ENCODE data around the gene LYZL6. TPM values are rescaled to one million over a fixed set of nuclear protein-coding genes. Genes with fewer than 3 reads are reported as not detected.

Gene LYZL6
- polyA plus RNA-seq, 3 donors: not detected

GRCh38 chr17:35891269-35891668 is 52.2 kb downstream of the LYZL6 start:
- Histone ChIP-seq H2AFZ (ENCODE audit: insufficient read depth, low read depth, low read length, poor library complexity, severe bottlenecking) (no peak overlapping the region), H3K9me3 (replicated peaks in 1 of 2; ENCODE audit: control insufficient read depth in 1 of 2, insufficient read depth in 1 of 2, low read length in 2 of 2) (no peaks in the 10 kb centered on the region), H3K4me3 (replicated peaks in 1 of 3; ENCODE audit: low read depth in 2 of 3, low read length in 3 of 3) (no peak overlapping the region), H3K79me2 (ENCODE audit: insufficient read depth, low read length) (no peaks in the 10 kb centered on the region), H3K4me1 (ENCODE audit: control insufficient read depth in 1 of 2, insufficient read depth in 2 of 2, low read length in 2 of 2) (peaks cover 20 to 26% of the 10 kb centered on the region in 2 donors), H3K4me2 (replicated peaks; ENCODE audit: extremely low read depth, low read length, poor library complexity, severe bottlenecking) (no peak overlapping the region), H3K27me3 (ENCODE audit: control insufficient read depth in 2 of 2, insufficient read depth in 2 of 2, low read length in 2 of 2) (no peaks in the 10 kb centered on the region), H4K20me1 (ENCODE audit: insufficient read depth, low read length) (no peaks in the 10 kb centered on the region), H3K27ac (ENCODE audit: low read depth in 1 of 2, low read length in 2 of 2) (no peak overlapping the region), H3K9ac (ENCODE audit: insufficient read depth, low read length, poor library complexity, severe bottlenecking) (no peak overlapping the region), H3K36me3 (replicated peaks in 1 of 2; ENCODE audit: control insufficient read depth in 1 of 2, insufficient read depth in 2 of 2, low read length in 2 of 2) (no peaks in the 10 kb centered on the region)
- WGBS (ENCODE audit: insufficient coverage): no CpG with 5 or more reads among the region's 4 CpGs
- no peaks in the 10 kb centered on the region for H3K9me3 Mint-ChIP-seq
- H3K36me3 Mint-ChIP-seq: no peaks in the 10 kb centered on the region
- H3K27ac Mint-ChIP-seq: no peak overlapping the region
- intact Hi-C loops (cut with micrococcal nuclease): no loop called here
- no peak overlapping the region for H3K4me3 Mint-ChIP-seq
- DNase-seq: no peak
- peaks cover 39% of the 10 kb centered on the region for H3K4me1 Mint-ChIP-seq
- peaks cover 0 to 9% (median 5%) of the 10 kb centered on the region in 3 donors for H3K27me3 Mint-ChIP-seq (ENCODE audit: low read depth in 3 of 3)
- TF ChIP-seq, protein P1, sequence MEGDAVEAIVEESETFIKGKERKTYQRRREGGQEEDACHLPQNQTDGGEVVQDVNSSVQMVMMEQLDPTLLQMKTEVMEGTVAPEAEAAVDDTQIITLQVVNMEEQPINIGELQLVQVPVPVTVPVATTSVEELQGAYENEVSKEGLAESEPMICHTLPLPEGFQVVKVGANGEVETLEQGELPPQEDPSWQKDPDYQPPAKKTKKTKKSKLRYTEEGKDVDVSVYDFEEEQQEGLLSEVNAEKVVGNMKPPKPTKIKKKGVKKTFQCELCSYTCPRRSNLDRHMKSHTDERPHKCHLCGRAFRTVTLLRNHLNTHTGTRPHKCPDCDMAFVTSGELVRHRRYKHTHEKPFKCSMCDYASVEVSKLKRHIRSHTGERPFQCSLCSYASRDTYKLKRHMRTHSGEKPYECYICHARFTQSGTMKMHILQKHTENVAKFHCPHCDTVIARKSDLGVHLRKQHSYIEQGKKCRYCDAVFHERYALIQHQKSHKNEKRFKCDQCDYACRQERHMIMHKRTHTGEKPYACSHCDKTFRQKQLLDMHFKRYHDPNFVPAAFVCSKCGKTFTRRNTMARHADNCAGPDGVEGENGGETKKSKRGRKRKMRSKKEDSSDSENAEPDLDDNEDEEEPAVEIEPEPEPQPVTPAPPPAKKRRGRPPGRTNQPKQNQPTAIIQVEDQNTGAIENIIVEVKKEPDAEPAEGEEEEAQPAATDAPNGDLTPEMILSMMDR (IDR thresholded peaks at IDR 0.05): no peak

- H3K79me2 ChIP-seq (ENCODE audit: insufficient read depth, low read length): no peaks in the 10 kb centered on the region
- H4K20me1 ChIP-seq (ENCODE audit: insufficient read depth, low read length): no peaks in the 10 kb centered on the region
- H2AFZ ChIP-seq (ENCODE audit: insufficient read depth, low read depth, low read length, poor library complexity, severe bottlenecking): no peak overlapping the region
- H3K9me3 ChIP-seq (replicated peaks in 1 of 2; ENCODE audit: control insufficient read depth in 1 of 2, insufficient read depth in 1 of 2, low read length in 2 of 2): no peaks in the 10 kb centered on the region
- H3K27me3 Mint-ChIP-seq (ENCODE audit: low read depth in 3 of 3): peaks cover 0 to 9% (median 7%) of the 10 kb centered on the region in 3 donors
- no peaks in the 10 kb centered on the region for H3K9me3 Mint-ChIP-seq
- no peaks in the 10 kb centered on the region for H3K27me3 ChIP-seq (ENCODE audit: control insufficient read depth in 2 of 2, insufficient read depth in 2 of 2, low read length in 2 of 2)
- TF ChIP-seq, protein P1 (IDR thresholded peaks at IDR 0.05): no peak
- H3K4me1 ChIP-seq (ENCODE audit: control insufficient read depth in 1 of 2, insufficient read depth in 2 of 2, low read length in 2 of 2): peaks cover 15 to 21% of the 10 kb centered on the region in 2 donors
- intact Hi-C loops (cut with micrococcal nuclease): no loop called here
- H3K36me3 ChIP-seq (replicated peaks in 1 of 2; ENCODE audit: control insufficient read depth in 1 of 2, insufficient read depth in 2 of 2, low read length in 2 of 2): no peaks in the 10 kb centered on the region
- no peak overlapping the region for H3K9ac ChIP-seq (ENCODE audit: insufficient read depth, low read length, poor library complexity, severe bottlenecking)
- H3K4me3 ChIP-seq (replicated peaks in 1 of 3; ENCODE audit: low read depth in 2 of 3, low read length in 3 of 3): no peak overlapping the region
- WGBS (ENCODE audit: insufficient coverage): 89% methylated on average over 3 of the region's 4 CpGs
- H3K27ac Mint-ChIP-seq: no peak overlapping the region
- H3K4me2 ChIP-seq (replicated peaks; ENCODE audit: extremely low read depth, low read length, poor library complexity, severe bottlenecking): no peak overlapping the region
- peaks cover 34% of the 10 kb centered on the region for H3K4me1 Mint-ChIP-seq
- no peaks in the 10 kb centered on the region for H3K36me3 Mint-ChIP-seq
- H3K27ac ChIP-seq (ENCODE audit: low read depth in 1 of 2, low read length in 2 of 2): no peak overlapping the region
- no peak for DNase-seq
- no peak overlapping the region for H3K4me3 Mint-ChIP-seq
Measured at GRCh38 chr17:35890774-35891155, 52.7 kb downstream of the LYZL6 start.

Measured in CD14-positive monocyte (primary cell).